HepG2 (cell line): ENCODE data around the gene OBI1. TPM values are rescaled to one million over a fixed set of nuclear protein-coding genes. Genes with fewer than 3 reads are reported as not detected.

Experiments
- CHCHD3 ChIP-seq: sonication (generic); formaldehyde crosslinking; IDR thresholded peaks from 2 replicates; pipeline ENCODE4 v1.8.0; 2022; ENCODE audit warnings: mild to moderate bottlenecking, missing genetic modification reagents, moderate library complexity
- CHD2 ChIP-seq: IDR thresholded peaks from 2 replicates; pipeline ENCODE4 v1.6.1; 2011; ENCODE audit warnings: low read depth, low read length, improper control_type of control experiment
- NRL ChIP-seq: sonication (generic); formaldehyde crosslinking; IDR thresholded peaks from 2 replicates; pipeline ENCODE4 v1.5.0; 2020; ENCODE audit warnings: missing genetic modification reagents, mild to moderate bottlenecking, moderate library complexity, borderline replicate concordance
- WIZ ChIP-seq: sonication (generic); formaldehyde crosslinking; IDR thresholded peaks from 2 replicates; pipeline ENCODE4 v1.5.1; 2020; ENCODE audit warnings: mild to moderate bottlenecking, missing genetic modification reagents
- YEATS2 ChIP-seq: sonication (generic); formaldehyde crosslinking; IDR thresholded peaks from 2 replicates; pipeline ENCODE4 v1.4.0; 2020; ENCODE audit warnings: missing genetic modification reagents, borderline replicate concordance
- ZFP90 ChIP-seq: sonication (generic); formaldehyde crosslinking; IDR thresholded peaks from 2 replicates; pipeline ENCODE4 v1.8.0; 2022; ENCODE audit warnings: missing genetic modification reagents, mild to moderate bottlenecking, inconsistent platforms, borderline replicate concordance
- ZMAT3 ChIP-seq: sonication (generic); formaldehyde crosslinking; conservative IDR thresholded peaks from 2 replicates; pipeline ENCODE4 v1.7.0; 2021; ENCODE audit warnings: missing genetic modification reagents
- ZNF138 ChIP-seq: sonication (generic); formaldehyde crosslinking; IDR thresholded peaks from 2 replicates; pipeline ENCODE4 v1.5.0; 2020; ENCODE audit warnings: mild to moderate bottlenecking, low read depth, missing genetic modification reagents
- ZNF441 ChIP-seq: sonication (generic); formaldehyde crosslinking; IDR thresholded peaks from 2 replicates; pipeline ENCODE4 v1.7.0; 2021; ENCODE audit warnings: missing genetic modification reagents, borderline replicate concordance
- ZNF563 ChIP-seq: sonication (generic); formaldehyde crosslinking; IDR thresholded peaks from 2 replicates; pipeline ENCODE4 v1.8.0; 2022; ENCODE audit warnings: mild to moderate bottlenecking, moderate library complexity, missing genetic modification reagents
- ZNF614 ChIP-seq: IDR thresholded peaks from 2 replicates; pipeline ENCODE4 v1.6.1; 2018; ENCODE audit warnings: missing biosample characterization, missing genetic modification reagents, inconsistent platforms, borderline replicate concordance
- polyA plus RNA-seq, 8 experiments: library from polyadenylated mRNA; depleted of rRNA in 3 of 8; stranded (reverse) in 7 of 8; unstranded in 1 of 8; fragments of >200 nt; fragmentation: Illumina TruSeq in 4 of 8; extraction: Trizol in 4 of 8; gene quantifications; 2 replicates each; pipeline versions ENCODE4 v1.2.1 to v1.2.3, GENCODE V29; 2011 to 2016; ENCODE audit warnings: low read depth in 4 of 8, missing spikeins in 1 of 8, mixed read lengths in 1 of 8; ENCODE audit not compliant: insufficient read depth in 1 of 8
- total RNA-seq, 5 experiments: library from RNA; depleted of rRNA; stranded (reverse); fragments of >200 nt; fragmentation: Illumina TruSeq; extraction: Trizol; gene quantifications; 2 replicates each; pipeline ENCODE4 v1.2.3, GENCODE V29; 2016; ENCODE audit warnings: low read depth in 1 of 5
- TF ChIP-seq, protein P1 (sequence below), 2 experiments: fragments of 450-650 bp in 1 of 2; sonication (generic) in 1 of 2; formaldehyde crosslinking in 1 of 2; IDR thresholded peaks; 2 replicates each; pipeline versions ENCODE4 v1.6.1 to v1.8.0; 2016 to 2022; ENCODE audit warnings: antibody characterized with exemption in 1 of 2, mild to moderate bottlenecking in 1 of 2, missing genetic modification reagents in 1 of 2
- TF ChIP-seq, protein P2 (sequence below): sonication (generic); formaldehyde crosslinking; IDR thresholded peaks from 2 replicates; pipeline ENCODE4 v1.4.0; 2020; ENCODE audit warnings: missing genetic modification reagents, low read depth, mild to moderate bottlenecking, borderline replicate concordance
- TF ChIP-seq, protein P3 (sequence below): sonication (generic); formaldehyde crosslinking; IDR thresholded peaks from 2 replicates; pipeline ENCODE4 v1.5.0; 2020; ENCODE audit warnings: mild to moderate bottlenecking, missing genetic modification reagents, borderline replicate concordance

The OBI1 gene
- total and polyA plus RNA-seq, 2 of the 13 experiments (the other 11 are each of a cell fraction or from before 2014, with no cell fraction given): 7.8 to 23.5 TPM

DNA sequence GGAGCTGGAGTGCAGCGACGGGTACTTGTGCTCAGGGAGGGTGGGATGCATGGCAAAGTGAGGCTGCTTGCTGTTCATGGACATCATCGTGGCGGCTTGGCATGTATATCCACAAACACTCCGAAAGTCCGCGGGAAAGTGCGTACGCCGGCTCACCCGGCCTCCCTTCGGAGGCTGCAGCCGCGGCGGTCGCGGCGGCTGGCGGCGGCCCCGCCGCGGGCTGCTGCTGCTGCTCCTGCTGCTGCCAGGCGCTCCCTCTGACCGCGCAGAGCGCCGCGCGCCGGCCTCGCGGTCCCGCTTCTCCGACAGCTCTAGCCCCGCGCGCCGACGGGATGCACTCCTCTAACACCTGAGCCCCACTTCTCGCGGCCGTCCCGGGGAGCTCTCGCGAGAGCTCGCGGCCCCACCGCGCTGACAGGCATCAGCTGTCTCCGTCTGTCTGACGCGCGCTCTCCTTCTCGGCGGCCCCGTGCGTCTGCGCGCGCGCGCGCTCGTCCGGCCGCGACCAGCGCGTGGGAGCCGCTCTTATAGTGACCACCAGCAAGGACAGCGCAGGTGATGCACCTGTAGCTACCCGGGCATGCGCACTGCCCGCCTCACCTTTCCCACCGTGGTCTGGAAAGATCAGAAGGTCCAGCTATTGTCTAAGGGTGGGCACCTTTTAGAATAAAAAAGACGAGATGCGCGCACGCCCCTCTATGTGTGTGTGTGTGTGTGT lies 55.6 kb downstream of the OBI1 start, which contains the start of gene POU4F1 (continued):
- TF ChIP-seq, protein P1, sequence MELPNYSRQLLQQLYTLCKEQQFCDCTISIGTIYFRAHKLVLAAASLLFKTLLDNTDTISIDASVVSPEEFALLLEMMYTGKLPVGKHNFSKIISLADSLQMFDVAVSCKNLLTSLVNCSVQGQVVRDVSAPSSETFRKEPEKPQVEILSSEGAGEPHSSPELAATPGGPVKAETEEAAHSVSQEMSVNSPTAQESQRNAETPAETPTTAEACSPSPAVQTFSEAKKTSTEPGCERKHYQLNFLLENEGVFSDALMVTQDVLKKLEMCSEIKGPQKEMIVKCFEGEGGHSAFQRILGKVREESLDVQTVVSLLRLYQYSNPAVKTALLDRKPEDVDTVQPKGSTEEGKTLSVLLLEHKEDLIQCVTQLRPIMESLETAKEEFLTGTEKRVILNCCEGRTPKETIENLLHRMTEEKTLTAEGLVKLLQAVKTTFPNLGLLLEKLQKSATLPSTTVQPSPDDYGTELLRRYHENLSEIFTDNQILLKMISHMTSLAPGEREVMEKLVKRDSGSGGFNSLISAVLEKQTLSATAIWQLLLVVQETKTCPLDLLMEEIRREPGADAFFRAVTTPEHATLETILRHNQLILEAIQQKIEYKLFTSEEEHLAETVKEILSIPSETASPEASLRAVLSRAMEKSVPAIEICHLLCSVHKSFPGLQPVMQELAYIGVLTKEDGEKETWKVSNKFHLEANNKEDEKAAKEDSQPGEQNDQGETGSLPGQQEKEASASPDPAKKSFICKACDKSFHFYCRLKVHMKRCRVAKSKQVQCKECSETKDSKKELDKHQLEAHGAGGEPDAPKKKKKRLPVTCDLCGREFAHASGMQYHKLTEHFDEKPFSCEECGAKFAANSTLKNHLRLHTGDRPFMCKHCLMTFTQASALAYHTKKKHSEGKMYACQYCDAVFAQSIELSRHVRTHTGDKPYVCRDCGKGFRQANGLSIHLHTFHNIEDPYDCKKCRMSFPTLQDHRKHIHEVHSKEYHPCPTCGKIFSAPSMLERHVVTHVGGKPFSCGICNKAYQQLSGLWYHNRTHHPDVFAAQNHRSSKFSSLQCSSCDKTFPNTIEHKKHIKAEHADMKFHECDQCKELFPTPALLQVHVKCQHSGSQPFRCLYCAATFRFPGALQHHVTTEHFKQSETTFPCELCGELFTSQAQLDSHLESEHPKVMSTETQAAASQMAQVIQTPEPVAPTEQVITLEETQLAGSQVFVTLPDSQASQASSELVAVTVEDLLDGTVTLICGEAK (IDR thresholded peaks at IDR 0.05): no peak
- TF ChIP-seq, protein P1 (CRISPR knock-in tag; IDR thresholded peaks at IDR 0.05): peak; percentile 82
- TF ChIP-seq ZNF614 (CRISPR knock-in tag) (no peak), WIZ (CRISPR knock-in tag) (no peak), YEATS2 (CRISPR knock-in tag) (peak; percentile 60), CHD2 (peak; percentile 94), ZFP90 (CRISPR knock-in tag) (no peak), ZMAT3 (CRISPR knock-in tag) (peak; percentile 86), ZNF138 (CRISPR knock-in tag) (peak; percentile 31; the same call in 1 of the 2 replicates), CHCHD3 (no peak), NRL (CRISPR knock-in tag) (0 out of 2 replicates have a peak, but pooled peaks have one; percentile 43), ZNF563 (CRISPR knock-in tag) (peak; percentile 87; the same call in 1 of the 2 replicates), ZNF441 (CRISPR knock-in tag) (peak; percentile 63; the same call in 1 of the 2 replicates)
- TF ChIP-seq, protein P2, sequence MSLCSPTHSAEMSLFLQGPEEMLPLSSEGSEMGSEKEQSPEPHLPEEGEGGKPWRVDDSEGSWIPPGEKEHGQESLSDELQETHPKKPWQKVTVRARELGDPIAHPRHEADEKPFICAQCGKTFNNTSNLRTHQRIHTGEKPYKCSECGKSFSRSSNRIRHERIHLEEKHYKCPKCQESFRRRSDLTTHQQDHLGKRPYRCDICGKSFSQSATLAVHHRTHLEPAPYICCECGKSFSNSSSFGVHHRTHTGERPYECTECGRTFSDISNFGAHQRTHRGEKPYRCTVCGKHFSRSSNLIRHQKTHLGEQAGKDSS (CRISPR knock-in tag): peak; percentile 70; the same call in 1 of the 2 replicates
- TF ChIP-seq, protein P3, sequence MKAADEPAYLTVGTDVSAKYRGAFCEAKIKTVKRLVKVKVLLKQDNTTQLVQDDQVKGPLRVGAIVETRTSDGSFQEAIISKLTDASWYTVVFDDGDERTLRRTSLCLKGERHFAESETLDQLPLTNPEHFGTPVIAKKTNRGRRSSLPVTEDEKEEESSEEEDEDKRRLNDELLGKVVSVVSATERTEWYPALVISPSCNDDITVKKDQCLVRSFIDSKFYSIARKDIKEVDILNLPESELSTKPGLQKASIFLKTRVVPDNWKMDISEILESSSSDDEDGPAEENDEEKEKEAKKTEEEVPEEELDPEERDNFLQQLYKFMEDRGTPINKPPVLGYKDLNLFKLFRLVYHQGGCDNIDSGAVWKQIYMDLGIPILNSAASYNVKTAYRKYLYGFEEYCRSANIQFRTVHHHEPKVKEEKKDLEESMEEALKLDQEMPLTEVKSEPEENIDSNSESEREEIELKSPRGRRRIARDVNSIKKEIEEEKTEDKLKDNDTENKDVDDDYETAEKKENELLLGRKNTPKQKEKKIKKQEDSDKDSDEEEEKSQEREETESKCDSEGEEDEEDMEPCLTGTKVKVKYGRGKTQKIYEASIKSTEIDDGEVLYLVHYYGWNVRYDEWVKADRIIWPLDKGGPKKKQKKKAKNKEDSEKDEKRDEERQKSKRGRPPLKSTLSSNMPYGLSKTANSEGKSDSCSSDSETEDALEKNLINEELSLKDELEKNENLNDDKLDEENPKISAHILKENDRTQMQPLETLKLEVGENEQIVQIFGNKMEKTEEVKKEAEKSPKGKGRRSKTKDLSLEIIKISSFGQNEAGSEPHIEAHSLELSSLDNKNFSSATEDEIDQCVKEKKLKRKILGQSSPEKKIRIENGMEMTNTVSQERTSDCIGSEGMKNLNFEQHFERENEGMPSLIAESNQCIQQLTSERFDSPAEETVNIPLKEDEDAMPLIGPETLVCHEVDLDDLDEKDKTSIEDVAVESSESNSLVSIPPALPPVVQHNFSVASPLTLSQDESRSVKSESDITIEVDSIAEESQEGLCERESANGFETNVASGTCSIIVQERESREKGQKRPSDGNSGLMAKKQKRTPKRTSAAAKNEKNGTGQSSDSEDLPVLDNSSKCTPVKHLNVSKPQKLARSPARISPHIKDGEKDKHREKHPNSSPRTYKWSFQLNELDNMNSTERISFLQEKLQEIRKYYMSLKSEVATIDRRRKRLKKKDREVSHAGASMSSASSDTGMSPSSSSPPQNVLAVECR: peak; percentile 48; the same call in 1 of the 2 replicates
